B cell (primary cell): ENCODE measurements around the gene PDE10A. TPM values are rescaled to one million over a fixed set of nuclear protein-coding genes. Genes with fewer than 3 reads are reported as not detected.

ENCODE experiments used
- ATAC-seq: fragments of 200-7000 bp; cut with Tn5 transposase; one replicate; pipeline ENCODE4 v1.10.0; 2021; ENCODE audit warnings: low read depth, mild to moderate bottlenecking, moderate number of reproducible peaks, moderate library complexity
- CTCF ChIA-PET: fragments of 350-600 bp; sonication (Branson Sonifier 250); formaldehyde crosslinking; loops from one replicate; lab custom pipeline; 2021; ENCODE audit warnings: antibody characterized with exemption, inconsistent platforms; lab: Charles Lee
- POLR2A ChIA-PET: fragments of 350-600 bp; sonication (Branson Sonifier 250); formaldehyde crosslinking; loops from one replicate; lab custom pipeline; 2021; ENCODE audit warnings: antibody characterized with exemption; lab: Charles Lee
- DNase-seq: peaks from one replicate; pipeline ENCODE4 v3.0.0; 2013
- H2AFZ ChIP-seq: 2 replicates; pipeline ENCODE4 v1.6.1; 2012; ENCODE audit warnings: mild to moderate bottlenecking, low read depth, low read length; ENCODE audit not compliant: insufficient read depth, poor library complexity, severe bottlenecking
- H3K27ac ChIP-seq, 2 donors: 1 replicate in 1 of 2; 2 replicates in 1 of 2; pipeline ENCODE4 v1.5.1; 2012 to 2013; ENCODE audit warnings: low read length in 2 of 2, mild to moderate bottlenecking in 2 of 2, moderate library complexity in 1 of 2
- H3K27me3 ChIP-seq, 4 experiments: fragments of 200-600 bp in 1 of 4; sonication (generic) in 1 of 4; replicated peaks in 1 of 4; 1 replicate in 2 of 4; 2 replicates in 2 of 4; pipeline versions ENCODE4 v1.6.1 to v1.7.0; 2013 to 2016; ENCODE audit warnings: low read length in 3 of 4, mild to moderate bottlenecking in 2 of 4, mixed read lengths in 1 of 4, moderate library complexity in 1 of 4; ENCODE audit not compliant: insufficient read depth in 4 of 4, control insufficient read depth in 3 of 4; ENCODE audit errors: control extremely low read depth in 1 of 4
- H3K36me3 ChIP-seq, 2 experiments: replicated peaks in 1 of 2; 1 replicate in 1 of 2; 2 replicates in 1 of 2; pipeline versions ENCODE4 v1.6.1 to v1.7.1; 2013; ENCODE audit warnings: low read length in 1 of 2; ENCODE audit not compliant: insufficient read depth in 2 of 2, control insufficient read depth in 1 of 2; ENCODE audit errors: control extremely low read depth in 1 of 2, extremely low read depth in 1 of 2
- H3K4me1 ChIP-seq, 2 donors: fragments of 200-600 bp in 1 of 2; sonication (generic) in 1 of 2; 1 replicate in 1 of 2; 2 replicates in 1 of 2; pipeline versions ENCODE4 v1.5.1 to v1.6.1; 2013 to 2017; ENCODE audit warnings: low read length in 2 of 2; ENCODE audit not compliant: control insufficient read depth in 2 of 2, insufficient read depth in 2 of 2
- H3K4me2 ChIP-seq: replicated peaks from 2 replicates; pipeline ENCODE3; 2012; ENCODE audit warnings: mild to moderate bottlenecking, low read depth, low read length; ENCODE audit not compliant: poor library complexity, severe bottlenecking
- H3K4me3 ChIP-seq, 5 experiments: fragments of 200-600 bp in 1 of 5; sonication (generic) in 1 of 5; 1 replicate in 3 of 5; 2 replicates in 2 of 5; pipeline versions ENCODE4 v1.5.1 to v1.7.0; 2011 to 2016; ENCODE audit warnings: low read length in 4 of 5, mild to moderate bottlenecking in 4 of 5, low read depth in 2 of 5, control low read depth in 1 of 5, moderate library complexity in 1 of 5; ENCODE audit not compliant: insufficient read depth in 1 of 5; ENCODE audit errors: control extremely low read depth in 1 of 5, extremely low read depth in 1 of 5
- H3K79me2 ChIP-seq: fragments of 200-600 bp; sonication (generic); one replicate; pipeline ENCODE4 v1.6.0; 2016; ENCODE audit warnings: low read length; ENCODE audit not compliant: control insufficient read depth, insufficient read depth
- H3K9ac ChIP-seq: fragments of 200-600 bp; sonication (generic); 2 replicates; pipeline ENCODE4 v1.6.1; 2017; ENCODE audit warnings: mild to moderate bottlenecking, low read length, moderate library complexity
- H3K9me3 ChIP-seq, 3 donors: one replicate each; pipeline versions ENCODE4 v1.6.1 to v1.7.1; 2013; ENCODE audit warnings: low read length in 2 of 3; ENCODE audit not compliant: control insufficient read depth in 2 of 3, insufficient read depth in 1 of 3; ENCODE audit errors: control extremely low read depth in 1 of 3
- H4K20me1 ChIP-seq: 2 replicates; pipeline ENCODE4 v1.6.0; 2012; ENCODE audit warnings: mild to moderate bottlenecking, low read length; ENCODE audit not compliant: insufficient read depth, control insufficient read depth, poor library complexity, severe bottlenecking
- H3K27ac Mint-ChIP-seq: one replicate; pipeline ENCODE4 v1.8.0; 2021; ENCODE audit warnings: mixed read lengths
- H3K27me3 Mint-ChIP-seq: one replicate; pipeline ENCODE4 v1.8.0; 2021; ENCODE audit warnings: mixed read lengths
- H3K4me1 Mint-ChIP-seq: one replicate; pipeline ENCODE4 v1.8.0; 2021; ENCODE audit warnings: mixed read lengths
- H3K4me3 Mint-ChIP-seq: one replicate; pipeline ENCODE4 v1.8.0; 2021; ENCODE audit warnings: mixed read lengths
- H3K9me3 Mint-ChIP-seq: one replicate; pipeline ENCODE4 v1.8.0; 2022; ENCODE audit warnings: mixed read lengths; ENCODE audit not compliant: insufficient read depth
- CTCF ChIP-seq: fragments of 200-600 bp; IDR thresholded peaks from one replicate; pipeline ENCODE4 v1.8.0; 2022; ENCODE audit warnings: antibody characterized with exemption, mild to moderate bottlenecking
- EZH2 ChIP-seq: IDR thresholded peaks from 2 replicates; pipeline ENCODE4 v1.6.1; 2012; ENCODE audit warnings: borderline replicate concordance, low read depth, mild to moderate bottlenecking, moderate library complexity, low read length; ENCODE audit not compliant: insufficient read depth, poor library complexity, severe bottlenecking
- WGBS: methylation state at CpG from one replicate; pipeline ENCODE4 v1.1.5; 2013; ENCODE audit warnings: missing lambda C conversion rate; ENCODE audit not compliant: insufficient coverage; 5-methylcytosine and 5-hydroxymethylcytosine counted together
- intact Hi-C: fragments of 100-400 bp; cut with micrococcal nuclease; formaldehyde crosslinking; loops from one replicate; pipeline ENCODE4 v1.10.0; 2022
- polyA plus RNA-seq: library from polyadenylated mRNA; depleted of rRNA; stranded (reverse); fragments of >200 nt; gene quantifications from 2 replicates; pipeline ENCODE4 v1.2.3, GENCODE V29; 2012
- total RNA-seq, 2 donors: library from RNA; stranded (reverse); fragments of 120-200 nt in 1 of 2; gene quantifications; 1 replicate in 1 of 2; 2 replicates in 1 of 2; pipeline versions ENCODE4 v1.2.3 to v1.2.4, GENCODE V29; 2013 to 2022

The PDE10A gene
- total and polyA plus RNA-seq, 2 donors (not counting 1 experiment from before 2014, with no cell fraction given), result not detected

GRCh38 chr6:165447141-165447540, 215.9 kb downstream of the PDE10A start:
- ATAC-seq (no peak), DNase-seq (no peak)
- Histone ChIP-seq H3K9ac (no peak overlapping the region), H4K20me1 (no peaks in the 10 kb centered on the region), H3K4me2 (no peak overlapping the region), H3K4me1 (no peaks in the 10 kb centered on the region), H3K36me3 (no peaks in the 10 kb centered on the region), H3K27me3 (no peaks in the 10 kb centered on the region), H3K27ac (no peak overlapping the region), H3K79me2 (no peaks in the 10 kb centered on the region), H3K9me3 (peaks cover 0 to 15% (median 4%) of the 10 kb centered on the region in 3 donors), H2AFZ (no peak overlapping the region), H3K4me3 (no peak overlapping the region)
- CTCF ChIA-PET, result no interaction called here
- Mint-ChIP-seq H3K27ac (no peak overlapping the region), H3K9me3 (no peaks in the 10 kb centered on the region), H3K4me3 (no peak overlapping the region), H3K4me1 (no peaks in the 10 kb centered on the region), H3K27me3 (no peaks in the 10 kb centered on the region)
- intact Hi-C loops, result no loop called here
- 92% methylated on average over 6 of the region's 10 CpGs for WGBS
- POLR2A ChIA-PET, result no interaction called here
- TF ChIP-seq EZH2 (no peak), CTCF (no peak)

GRCh38 chr6:165446331-165446730, 216.7 kb downstream of the PDE10A start:
- Histone ChIP-seq H3K36me3 (no peaks in the 10 kb centered on the region), H3K4me3 (no peak overlapping the region), H2AFZ (no peak overlapping the region), H3K4me2 (no peak overlapping the region), H3K79me2 (no peaks in the 10 kb centered on the region), H3K4me1 (no peaks in the 10 kb centered on the region), H3K27ac (no peak overlapping the region), H3K9ac (no peak overlapping the region), H3K9me3 (peaks cover 0 to 15% (median 4%) of the 10 kb centered on the region in 3 donors), H3K27me3 (no peaks in the 10 kb centered on the region), H4K20me1 (no peaks in the 10 kb centered on the region)
- Mint-ChIP-seq H3K27ac (no peak overlapping the region), H3K4me3 (no peak overlapping the region), H3K9me3 (no peaks in the 10 kb centered on the region), H3K4me1 (no peaks in the 10 kb centered on the region), H3K27me3 (no peaks in the 10 kb centered on the region)
- ChIA-PET CTCF (no interaction called here), POLR2A (no interaction called here)
- DNase-seq (no peak), ATAC-seq (no peak)
- TF ChIP-seq CTCF, result no peak
- TF ChIP-seq EZH2, result no peak
- intact Hi-C loops, result no loop called here
